CD14-positive monocyte (primary cell): ENCODE measurements around the gene OR10H4. TPM values are rescaled to one million over a fixed set of nuclear protein-coding genes. Genes with fewer than 3 reads are reported as not detected.

ENCODE experiments used
- DNase-seq, 3 donors: peaks; one replicate each; pipeline ENCODE4 v3.0.0-alpha.2; 2011 to 2022
- H2AFZ ChIP-seq: 2 replicates; pipeline ENCODE4 v1.6.0; 2012; ENCODE audit warnings: mild to moderate bottlenecking, low read depth, low read length, inconsistent platforms; ENCODE audit not compliant: insufficient read depth, poor library complexity, severe bottlenecking
- H3K27ac ChIP-seq, 2 donors: 1 replicate in 1 of 2; 2 replicates in 1 of 2; pipeline ENCODE4 v1.5.1; 2012 to 2013; ENCODE audit warnings: low read length in 2 of 2, control low read depth in 1 of 2, inconsistent platforms in 1 of 2, low read depth in 1 of 2, mild to moderate bottlenecking in 1 of 2
- H3K27me3 ChIP-seq, 2 donors: one replicate each; pipeline versions ENCODE4 v1.6.0 to v1.6.1; 2011 to 2013; ENCODE audit warnings: low read length in 2 of 2; ENCODE audit not compliant: control insufficient read depth in 2 of 2, insufficient read depth in 2 of 2
- H3K36me3 ChIP-seq, 2 donors: replicated peaks in 1 of 2; 1 replicate in 1 of 2; 2 replicates in 1 of 2; pipeline versions ENCODE4 v1.5.1 to v1.6.1; 2012 to 2013; ENCODE audit warnings: low read length in 2 of 2, control low read depth in 1 of 2, inconsistent platforms in 1 of 2, mild to moderate bottlenecking in 1 of 2; ENCODE audit not compliant: insufficient read depth in 2 of 2, control insufficient read depth in 1 of 2
- H3K4me1 ChIP-seq, 2 donors: 1 replicate in 1 of 2; 2 replicates in 1 of 2; pipeline versions ENCODE4 v1.5.1 to v1.6.1; 2012 to 2013; ENCODE audit warnings: low read length in 2 of 2, control low read depth in 1 of 2, inconsistent platforms in 1 of 2, mild to moderate bottlenecking in 1 of 2, moderate library complexity in 1 of 2; ENCODE audit not compliant: insufficient read depth in 2 of 2, control insufficient read depth in 1 of 2
- H3K4me2 ChIP-seq: replicated peaks from 2 replicates; pipeline ENCODE3; 2012; ENCODE audit warnings: low read length, moderate library complexity, mild to moderate bottlenecking; ENCODE audit not compliant: poor library complexity, severe bottlenecking; ENCODE audit errors: extremely low read depth
- H3K4me3 ChIP-seq, 3 experiments: fragments of 200-600 bp in 1 of 3; sonication (generic) in 1 of 3; replicated peaks in 1 of 3; 1 replicate in 2 of 3; 2 replicates in 1 of 3; pipeline ENCODE4 v1.5.1; 2011 to 2013; ENCODE audit warnings: low read length in 3 of 3, mild to moderate bottlenecking in 3 of 3, control low read depth in 2 of 3, low read depth in 2 of 3, inconsistent platforms in 1 of 3, moderate library complexity in 1 of 3
- H3K79me2 ChIP-seq: 2 replicates; pipeline ENCODE4 v1.6.0; 2012; ENCODE audit warnings: mild to moderate bottlenecking, control low read depth, inconsistent platforms, low read length, moderate library complexity; ENCODE audit not compliant: insufficient read depth
- H3K9ac ChIP-seq: 2 replicates; pipeline ENCODE4 v1.6.0; 2017; ENCODE audit warnings: low read length, mild to moderate bottlenecking; ENCODE audit not compliant: insufficient read depth, poor library complexity, severe bottlenecking
- H3K9me3 ChIP-seq, 2 donors: replicated peaks in 1 of 2; 1 replicate in 1 of 2; 2 replicates in 1 of 2; pipeline versions ENCODE4 v1.5.1 to v1.6.1; 2012 to 2013; ENCODE audit warnings: low read length in 2 of 2, control low read depth in 1 of 2; ENCODE audit not compliant: control insufficient read depth in 1 of 2, insufficient read depth in 1 of 2
- H4K20me1 ChIP-seq: 2 replicates; pipeline ENCODE4 v1.6.0; 2012; ENCODE audit warnings: mild to moderate bottlenecking, low read length, control low read depth, moderate library complexity; ENCODE audit not compliant: insufficient read depth
- H3K27ac Mint-ChIP-seq, 7 donors: one replicate each; pipeline ENCODE4 v1.8.0; 2020; ENCODE audit warnings: mild to moderate bottlenecking in 7 of 7, mixed read lengths in 7 of 7, moderate library complexity in 6 of 7, inconsistent platforms in 2 of 7
- H3K27me3 Mint-ChIP-seq, 3 donors: one replicate each; pipeline ENCODE4 v1.8.0; 2021 to 2022; ENCODE audit warnings: low read depth in 3 of 3, mild to moderate bottlenecking in 3 of 3, mixed read lengths in 3 of 3, moderate library complexity in 3 of 3, inconsistent platforms in 1 of 3
- H3K36me3 Mint-ChIP-seq, 2 donors: one replicate each; pipeline ENCODE4 v1.8.0; 2020; ENCODE audit warnings: mixed read lengths in 2 of 2, inconsistent platforms in 1 of 2, mild to moderate bottlenecking in 1 of 2
- H3K4me1 Mint-ChIP-seq: one replicate; pipeline ENCODE4 v1.8.0; 2020; ENCODE audit warnings: mild to moderate bottlenecking, mixed read lengths
- H3K4me3 Mint-ChIP-seq, 2 donors: one replicate each; pipeline ENCODE4 v1.8.0; 2020; ENCODE audit warnings: mild to moderate bottlenecking in 2 of 2, mixed read lengths in 2 of 2, moderate library complexity in 1 of 2
- H3K9me3 Mint-ChIP-seq, 7 donors: one replicate each; pipeline ENCODE4 v1.8.0; 2020 to 2022; ENCODE audit warnings: mixed read lengths in 7 of 7, mild to moderate bottlenecking in 6 of 7, moderate library complexity in 6 of 7, inconsistent platforms in 2 of 7
- WGBS: methylation state at CpG from one replicate; pipeline ENCODE4 v1.1.5; 2013; ENCODE audit warnings: missing lambda C conversion rate; ENCODE audit not compliant: insufficient coverage; 5-methylcytosine and 5-hydroxymethylcytosine counted together
- intact Hi-C, 2 donors: fragments of 100-400 bp; cut with micrococcal nuclease; formaldehyde crosslinking; loops; one replicate each; pipeline versions ENCODE4 v1.15.0 to v1.15.1; 2023
- polyA plus RNA-seq, 3 donors: library from polyadenylated mRNA; depleted of rRNA in 1 of 3; unstranded in 2 of 3; stranded (reverse) in 1 of 3; fragments of 300-500 nt in 2 of 3; fragments of >200 nt in 1 of 3; fragmentation: Illumina TruSeq in 2 of 3; gene quantifications; 1 replicate in 2 of 3; 2 replicates in 1 of 3; pipeline ENCODE4 v1.2.3, GENCODE V29; 2012 to 2021
- TF ChIP-seq, protein P1 (sequence below): fragments of 200-600 bp; IDR thresholded peaks from one replicate; pipeline ENCODE4 v1.8.0; 2022; ENCODE audit warnings: antibody characterized with exemption, mild to moderate bottlenecking

The OR10H4 gene
- polyA plus RNA-seq, 3 donors = not detected

DNA sequence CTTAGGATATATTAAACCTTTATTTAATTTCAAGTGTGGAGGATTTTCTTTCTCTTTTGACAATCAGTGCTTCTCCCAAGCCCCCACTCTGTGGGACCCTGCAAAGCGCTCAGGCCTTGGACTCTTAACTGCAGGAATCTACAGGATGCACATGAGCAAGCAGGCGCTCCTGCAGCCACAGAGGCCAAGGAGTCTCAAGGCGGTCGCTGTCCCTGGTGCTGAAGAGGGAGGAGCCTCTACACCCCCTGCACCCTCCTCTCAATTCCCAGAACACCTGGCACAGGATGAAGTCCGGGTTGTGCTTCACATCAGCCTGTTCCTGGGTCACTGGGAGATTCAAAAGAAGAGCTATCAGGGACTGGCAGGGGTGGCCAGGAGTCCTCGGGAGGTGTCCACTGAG, 13.5 kb downstream of the OR10H4 start:
- H3K4me2 ChIP-seq = no peak overlapping the region
- Mint-ChIP-seq H3K27me3 (peaks cover 4 to 13% (median 6%) of the 10 kb centered on the region in 3 donors), H3K36me3 (no peaks in the 10 kb centered on the region), H3K27ac (no peak overlapping the region), H3K4me3 (no peak overlapping the region), H3K9me3 (peaks cover 0 to 7% (median 4%) of the 10 kb centered on the region in 7 donors), H3K4me1 (no peaks in the 10 kb centered on the region)
- H4K20me1 ChIP-seq = no peaks in the 10 kb centered on the region
- H3K4me3 ChIP-seq = no peak overlapping the region
- no peak overlapping the region for H3K27ac ChIP-seq
- intact Hi-C loops = no loop called here
- 47% methylated on average over 3 of the region's 6 CpGs for whole genome bisulfite sequencing
- no peak for DNase-seq
- H3K36me3 ChIP-seq = no peaks in the 10 kb centered on the region
- no peaks in the 10 kb centered on the region for H3K79me2 ChIP-seq
- TF ChIP-seq, protein P1, sequence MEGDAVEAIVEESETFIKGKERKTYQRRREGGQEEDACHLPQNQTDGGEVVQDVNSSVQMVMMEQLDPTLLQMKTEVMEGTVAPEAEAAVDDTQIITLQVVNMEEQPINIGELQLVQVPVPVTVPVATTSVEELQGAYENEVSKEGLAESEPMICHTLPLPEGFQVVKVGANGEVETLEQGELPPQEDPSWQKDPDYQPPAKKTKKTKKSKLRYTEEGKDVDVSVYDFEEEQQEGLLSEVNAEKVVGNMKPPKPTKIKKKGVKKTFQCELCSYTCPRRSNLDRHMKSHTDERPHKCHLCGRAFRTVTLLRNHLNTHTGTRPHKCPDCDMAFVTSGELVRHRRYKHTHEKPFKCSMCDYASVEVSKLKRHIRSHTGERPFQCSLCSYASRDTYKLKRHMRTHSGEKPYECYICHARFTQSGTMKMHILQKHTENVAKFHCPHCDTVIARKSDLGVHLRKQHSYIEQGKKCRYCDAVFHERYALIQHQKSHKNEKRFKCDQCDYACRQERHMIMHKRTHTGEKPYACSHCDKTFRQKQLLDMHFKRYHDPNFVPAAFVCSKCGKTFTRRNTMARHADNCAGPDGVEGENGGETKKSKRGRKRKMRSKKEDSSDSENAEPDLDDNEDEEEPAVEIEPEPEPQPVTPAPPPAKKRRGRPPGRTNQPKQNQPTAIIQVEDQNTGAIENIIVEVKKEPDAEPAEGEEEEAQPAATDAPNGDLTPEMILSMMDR = no peak
- H3K27me3 ChIP-seq = no peaks in the 10 kb centered on the region
- no peak overlapping the region for H3K9ac ChIP-seq
- peaks cover 0 to 6% of the 10 kb centered on the region in 2 donors for H3K9me3 ChIP-seq
- H3K4me1 ChIP-seq = no peaks in the 10 kb centered on the region
- H2AFZ ChIP-seq = no peak overlapping the region

DNA sequence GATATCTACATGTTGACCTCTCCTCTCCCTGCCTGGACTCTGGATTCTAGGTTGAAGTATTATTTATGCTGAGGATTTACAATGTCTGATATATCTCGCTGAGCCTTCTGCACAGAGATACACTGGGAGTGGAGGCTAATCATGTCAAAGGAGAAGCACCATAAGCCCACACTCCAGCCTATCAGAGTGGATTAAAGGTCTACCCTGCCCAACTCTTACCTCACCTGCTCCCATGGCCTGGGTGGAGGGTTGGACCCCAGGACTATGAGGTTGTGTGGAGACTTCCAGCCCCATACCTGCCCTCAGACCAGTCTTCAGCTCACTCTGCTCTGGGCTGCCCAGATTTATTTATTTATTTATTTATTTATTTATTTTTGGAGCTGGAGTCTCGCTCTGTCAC, 15.4 kb downstream of the OR10H4 start:
- DNase-seq = no peak
- Histone ChIP-seq H2AFZ (no peak overlapping the region), H3K4me1 (no peaks in the 10 kb centered on the region), H3K27me3 (no peaks in the 10 kb centered on the region), H3K27ac (no peak overlapping the region), H3K4me2 (no peak overlapping the region), H3K4me3 (no peak overlapping the region), H3K36me3 (no peaks in the 10 kb centered on the region), H3K9ac (no peak overlapping the region), H3K9me3 (peaks cover 0 to 6% of the 10 kb centered on the region in 2 donors), H4K20me1 (no peaks in the 10 kb centered on the region), H3K79me2 (no peaks in the 10 kb centered on the region)
- H3K27me3 Mint-ChIP-seq = peaks cover 3 to 9% (median 8%) of the 10 kb centered on the region in 3 donors
- 80% methylated on average over 1 of the region's 2 CpGs for WGBS
- peaks cover 0 to 10% (median 3%) of the 10 kb centered on the region in 7 donors for H3K9me3 Mint-ChIP-seq
- no peaks in the 10 kb centered on the region for H3K4me1 Mint-ChIP-seq
- intact Hi-C loops = no loop called here
- H3K27ac Mint-ChIP-seq = no peak overlapping the region
- TF ChIP-seq, protein P1 = no peak
- no peaks in the 10 kb centered on the region for H3K36me3 Mint-ChIP-seq
- H3K4me3 Mint-ChIP-seq = no peak overlapping the region
